GM12801 (cell line): Measurements from ENCODE around the gene MRAS.

Source experiments
- CTCF ChIP-seq: IDR thresholded peaks from one replicate; pipeline ENCODE4 v1.5.1; 2011; ENCODE audit warnings: control low read depth; ENCODE audit not compliant: insufficient read length; ENCODE audit errors: extremely low read depth

Gene MRAS

GRCh38 chr3:138340511-138340910 is 7.9 kb upstream of the MRAS start:
- TF ChIP-seq CTCF = no peak

GRCh38 chr3:138344754-138345153 is 3.6 kb upstream of the MRAS start:
- no peak for TF ChIP-seq CTCF

GRCh38 chr3:138348754-138349739 is 668 bp downstream of the MRAS start:
- TF ChIP-seq CTCF = no peak

GRCh38 chr3:138349926-138350665 is 1.7 kb downstream of the MRAS start:
- TF ChIP-seq CTCF = no peak

GRCh38 chr3:138351151-138351550 is 2.8 kb downstream of the MRAS start:
- TF ChIP-seq CTCF = no peak

- TF ChIP-seq CTCF = no peak
Observed at GRCh38 chr3:138351916-138352550, 3.7 kb downstream of the MRAS start.

- TF ChIP-seq CTCF = no peak
Observed at GRCh38 chr3:138354376-138354775, 6.0 kb downstream of the MRAS start.
